Activated CD4-positive, CD25-positive, alpha-beta regulatory T cell treated with anti-CD3 and anti-CD28 coated beads, Interleukin-2, amount 50 U/mL, for 72 hours (primary cell): Measurements from ENCODE around the gene SYS1.

ENCODE experiments used
- DNase-seq: peaks from one replicate; pipeline ENCODE4 v3.0.0; 2021

SYS1 gene

DNA sequence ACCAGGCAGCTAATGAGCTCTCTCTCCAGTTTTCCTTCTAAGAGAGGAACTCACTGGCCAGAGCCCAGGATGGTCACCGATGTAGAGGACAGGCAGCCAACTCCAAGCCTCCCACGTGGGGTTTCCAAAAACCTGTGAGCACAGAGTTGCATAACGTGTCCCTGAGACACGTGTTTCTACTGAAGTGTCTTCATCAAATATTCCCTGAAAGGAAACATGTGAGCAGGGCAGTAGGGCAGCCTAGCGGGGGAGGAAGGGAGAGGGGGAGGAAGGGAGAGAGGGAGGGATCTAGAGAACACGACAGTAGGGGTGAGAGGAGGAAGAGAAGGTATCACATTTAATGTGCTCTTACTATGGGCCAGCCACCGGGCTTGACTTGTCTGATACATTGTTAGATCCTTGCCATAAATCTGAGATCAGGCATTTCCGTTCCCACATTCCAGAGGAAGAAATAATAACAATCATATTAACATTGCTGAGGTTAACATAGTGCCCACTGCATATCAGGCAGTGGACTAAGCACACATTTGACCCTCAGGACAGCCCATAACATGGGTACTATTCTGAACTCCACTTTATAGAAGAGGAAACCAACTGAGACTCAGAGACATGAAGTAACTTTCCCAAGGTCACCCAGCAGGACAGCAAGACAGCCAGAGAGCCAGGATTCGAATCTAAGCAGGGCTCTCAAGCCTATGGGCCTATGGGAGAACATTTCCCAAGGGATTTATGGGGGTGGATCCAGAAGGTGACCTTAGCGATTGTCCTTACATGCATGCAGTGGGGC lies 4.5 kb upstream of the SYS1 start:
- no peak for DNase-seq

DNA sequence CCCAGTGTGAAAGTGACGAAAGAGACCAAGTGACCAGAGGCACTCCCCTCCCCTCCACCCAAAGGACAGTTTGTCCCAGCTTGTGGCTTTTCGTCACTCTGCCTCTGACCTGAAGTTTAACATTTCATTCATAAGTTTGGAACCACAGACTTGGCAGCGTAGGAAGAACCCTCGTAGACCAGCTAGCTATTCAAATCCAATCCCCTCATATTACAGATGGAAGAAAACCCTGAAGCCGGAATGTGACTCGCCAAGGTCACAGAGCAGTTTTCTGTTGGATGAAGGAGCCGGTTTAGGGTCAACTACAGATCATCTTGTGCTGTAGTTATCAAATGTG lies 3.9 kb upstream of the SYS1 start:
- DNase-seq = no peak

DNA sequence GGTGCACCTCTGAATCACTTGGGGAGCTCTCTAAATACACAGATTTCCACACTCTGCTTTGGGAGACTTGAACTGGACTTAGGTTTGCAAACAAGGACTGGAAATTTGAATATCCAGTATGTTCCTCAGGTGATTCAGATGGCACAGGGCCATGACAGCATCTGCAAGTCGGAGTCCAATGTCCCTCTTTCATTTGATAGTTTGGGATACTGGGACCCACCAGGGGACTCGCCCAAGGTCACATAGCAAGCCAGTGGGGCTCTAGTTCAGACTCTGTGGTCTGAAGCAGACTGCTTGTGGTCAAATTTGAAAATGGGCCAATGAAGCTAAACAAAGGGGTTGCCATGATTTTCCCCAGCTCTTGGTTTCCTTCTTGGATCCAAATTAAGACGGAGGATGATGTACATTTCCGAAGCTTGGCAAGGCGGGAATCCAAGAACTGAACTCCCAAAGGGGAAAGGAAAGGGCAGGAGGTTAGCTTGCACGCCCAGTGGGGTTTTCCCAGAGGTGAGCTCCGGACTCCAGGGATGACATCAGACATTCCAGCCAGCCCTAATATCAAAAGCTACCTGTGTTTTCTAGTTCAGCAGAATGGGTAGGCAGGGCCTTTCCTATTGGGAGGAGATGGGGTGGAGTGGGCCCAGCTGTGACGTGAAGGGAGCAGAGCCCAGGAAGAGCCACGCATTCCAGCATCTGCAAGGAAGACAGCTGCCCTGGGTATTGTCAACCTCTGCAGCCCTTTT lies 3.4 kb upstream of the SYS1 start:
- no peak for DNase-seq

DNA sequence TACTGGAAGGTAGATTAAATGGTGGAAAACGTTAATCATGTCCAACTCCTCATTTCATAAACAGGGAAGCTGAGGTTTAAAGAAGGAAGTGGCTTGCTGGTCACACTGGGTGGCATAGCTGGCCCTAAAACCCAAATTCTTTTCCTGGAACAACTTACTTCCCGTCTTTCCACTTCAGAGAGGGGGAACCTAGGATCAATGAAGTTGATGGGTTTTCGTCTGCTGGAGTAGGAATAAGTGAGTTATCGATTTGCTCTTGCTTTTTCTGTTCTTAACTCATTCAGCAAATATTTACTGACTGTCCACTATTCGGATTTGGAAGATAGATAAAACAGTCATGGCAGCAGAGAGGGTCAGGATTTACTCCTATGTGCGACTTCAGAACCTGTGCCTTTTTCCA lies 1.2 kb upstream of the SYS1 start:
- DNase-seq = no peak

DNA sequence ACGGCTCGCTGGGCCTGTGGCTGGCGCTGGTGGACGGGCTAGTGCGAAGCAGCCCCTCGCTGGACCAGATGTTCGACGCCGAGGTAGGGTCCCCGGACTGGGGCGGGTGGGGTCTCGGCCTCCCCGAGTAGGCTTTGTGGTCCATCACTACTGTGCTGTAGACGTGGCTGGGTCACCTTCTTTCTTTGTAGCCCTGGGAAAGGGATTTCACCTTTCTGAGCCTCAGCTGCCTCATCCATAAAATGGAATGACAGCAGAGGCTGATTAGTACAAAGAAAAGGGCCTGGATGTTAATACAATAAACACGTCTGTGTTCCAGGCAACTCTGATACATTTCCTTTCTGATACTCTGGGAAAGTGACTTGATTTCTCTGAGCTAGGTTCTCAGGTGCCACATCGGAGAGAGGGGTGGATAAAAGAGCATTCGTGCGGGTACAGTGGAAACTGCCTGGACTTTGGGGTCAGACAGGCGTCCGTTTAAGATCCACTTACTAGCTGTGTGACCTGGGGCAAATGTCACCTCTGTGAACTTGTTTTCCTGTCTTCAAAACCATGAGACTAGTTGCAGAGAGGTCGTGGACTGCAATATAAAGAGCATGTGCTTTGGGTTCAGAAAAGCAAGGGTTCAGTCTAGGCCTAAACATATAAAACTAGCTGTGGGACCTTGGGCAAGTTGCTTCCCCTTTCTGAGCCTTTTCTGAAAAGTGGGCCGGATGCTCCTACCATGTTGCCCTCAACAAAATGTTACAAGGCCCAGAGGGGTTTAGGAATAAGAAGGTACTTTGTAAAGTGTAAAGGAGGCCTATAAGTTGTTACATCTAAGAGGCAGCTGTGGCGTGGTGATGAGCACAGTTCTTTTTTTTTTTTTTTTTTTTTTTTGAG lies 896 bp downstream of the SYS1 start:
- DNase-seq = peak; percentile 13

DNA sequence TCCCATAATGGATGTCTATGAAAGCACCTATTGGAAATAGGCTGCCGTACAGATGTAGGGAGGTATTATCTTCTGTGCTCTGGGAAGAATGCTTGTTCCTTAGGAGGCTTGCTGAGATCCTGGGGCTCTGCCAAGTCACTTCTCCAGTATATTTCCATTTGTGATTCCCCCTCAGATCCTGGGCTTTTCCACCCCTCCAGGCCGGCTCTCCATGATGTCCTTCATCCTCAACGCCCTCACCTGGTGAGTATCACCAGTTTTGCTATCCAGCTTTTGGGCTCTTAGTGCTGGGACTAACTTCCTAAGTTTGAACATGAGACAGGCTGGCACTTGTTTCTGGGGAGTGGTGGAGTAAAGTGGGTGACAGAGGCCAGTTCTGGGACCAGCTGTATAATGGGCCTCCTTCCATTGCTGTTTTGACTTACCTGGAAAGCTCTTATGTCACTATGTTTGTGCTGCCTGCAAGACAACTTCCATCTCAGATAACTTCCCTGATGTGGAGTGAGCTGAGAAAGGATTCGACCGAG lies 2.6 kb downstream of the SYS1 start:
- DNase-seq = peak; percentile 8

DNA sequence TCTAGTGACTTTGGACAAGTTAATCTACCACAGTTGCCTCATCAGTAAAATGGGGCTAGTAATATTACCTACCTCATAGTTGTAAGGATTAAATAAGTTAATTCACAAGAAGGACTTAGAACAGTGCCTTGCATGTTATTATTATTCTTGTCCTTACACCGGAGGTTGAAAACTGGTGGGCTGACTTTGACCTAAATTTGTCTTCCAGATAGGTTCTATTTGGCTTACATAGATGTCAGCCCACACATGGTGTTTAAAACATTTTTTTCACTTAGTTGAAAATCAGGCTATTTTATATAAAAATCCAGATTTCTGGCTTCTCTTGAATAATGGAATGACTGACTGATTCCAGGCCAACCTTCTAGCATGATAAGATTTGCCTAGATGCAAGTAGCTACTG lies 3.2 kb downstream of the SYS1 start:
- no peak for DNase-seq

DNA sequence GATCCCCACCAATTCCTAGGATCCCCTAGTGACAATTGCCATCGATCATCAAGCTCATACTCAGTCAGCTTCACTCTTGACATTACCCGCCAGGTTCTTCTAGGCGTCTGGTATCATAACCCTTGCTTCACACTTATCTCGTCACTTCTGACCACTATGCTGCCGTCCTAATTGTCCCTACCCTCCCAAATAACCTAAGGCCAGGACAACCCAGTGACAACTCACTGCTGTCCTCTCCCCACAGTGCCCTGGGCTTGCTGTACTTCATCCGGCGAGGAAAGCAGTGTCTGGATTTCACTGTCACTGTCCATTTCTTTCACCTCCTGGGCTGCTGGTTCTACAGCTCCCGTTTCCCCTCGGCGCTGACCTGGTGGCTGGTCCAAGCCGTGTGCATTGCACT lies 3.7 kb downstream of the SYS1 start:
- DNase-seq = no peak

DNA sequence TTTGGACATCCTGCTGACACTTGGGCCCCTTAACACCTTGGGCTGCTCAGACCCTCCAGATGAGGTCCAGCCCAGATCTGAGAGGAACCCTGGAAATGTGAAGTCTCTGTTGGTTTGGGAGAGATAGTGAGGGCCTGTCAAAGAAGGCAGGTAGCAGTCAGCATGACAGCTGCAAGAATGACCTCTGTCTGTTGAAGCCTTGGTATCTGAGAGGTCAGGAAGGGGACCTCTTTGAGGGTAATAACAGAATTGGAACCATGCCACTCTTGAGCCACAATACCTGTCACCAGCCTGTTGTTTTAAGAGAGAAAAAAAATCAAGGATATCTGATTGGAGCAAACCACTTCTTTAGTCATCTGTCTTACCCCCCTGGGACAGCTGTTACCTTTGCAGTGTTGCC lies 4.2 kb downstream of the SYS1 start:
- no peak for DNase-seq

DNA sequence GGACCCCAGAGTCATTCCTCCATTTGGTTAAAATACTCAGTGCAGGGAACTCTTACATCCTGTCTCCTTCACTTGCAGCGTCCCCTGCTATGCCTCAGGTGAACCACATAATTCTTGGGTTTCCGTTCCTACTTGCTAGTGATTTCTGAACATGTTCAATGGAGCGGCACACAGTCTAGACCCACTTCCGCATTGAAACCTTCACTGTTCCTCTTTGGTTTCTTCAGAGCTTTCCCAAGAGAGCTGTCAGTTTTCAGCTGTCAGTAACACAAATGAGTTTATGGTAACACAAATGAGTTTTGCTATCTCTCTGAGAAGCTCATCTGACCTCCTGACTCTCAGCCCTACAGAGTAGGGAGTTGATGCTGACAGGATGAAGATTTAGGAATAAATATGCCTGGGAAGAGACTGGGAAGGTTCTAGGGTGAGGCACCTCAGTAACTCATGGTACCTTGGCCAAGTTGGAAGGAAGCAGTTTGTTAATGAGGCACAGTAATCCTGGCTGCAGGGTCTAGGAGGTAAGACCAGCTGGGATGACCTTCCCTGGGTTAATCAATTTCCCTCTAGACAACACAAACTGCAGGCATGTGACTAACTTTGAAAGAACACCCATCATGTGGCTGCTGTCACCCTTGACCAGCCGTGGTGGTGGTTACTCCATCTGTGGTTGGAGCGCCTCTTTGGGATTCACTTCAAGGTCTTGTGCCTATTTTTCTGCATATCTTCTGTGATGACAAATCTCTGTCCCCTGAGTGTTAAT lies 5.4 kb downstream of the SYS1 start:
- no peak for DNase-seq

DNA sequence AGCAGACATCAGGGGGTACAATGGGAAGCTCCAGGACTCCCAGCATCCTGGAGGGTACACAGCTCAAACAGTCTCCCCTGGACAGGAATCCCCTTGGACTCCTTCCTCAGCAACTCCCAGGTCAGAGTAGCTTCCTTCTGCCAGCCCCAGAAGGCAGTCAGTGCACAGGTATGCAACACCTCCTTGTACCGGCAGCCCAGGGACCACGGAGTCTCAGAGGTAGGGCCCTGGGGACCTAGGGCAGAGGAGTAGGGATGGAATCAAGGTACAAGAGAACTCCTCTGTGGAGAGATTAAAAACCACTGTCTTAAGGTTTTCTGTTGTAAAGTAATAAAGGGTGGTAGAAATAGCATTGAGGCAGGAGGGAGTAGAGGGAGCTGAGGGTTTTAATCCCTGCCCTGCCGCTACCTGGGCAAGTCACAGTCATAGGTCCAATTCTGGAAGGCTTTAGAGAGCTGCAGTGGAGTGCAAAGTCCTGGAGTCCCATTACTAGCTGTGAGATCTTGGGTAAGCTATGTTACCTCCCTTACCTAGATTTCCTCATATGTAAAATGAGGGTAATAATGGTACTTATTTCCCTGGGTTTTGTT lies 7.7 kb downstream of the SYS1 start:
- DNase-seq = no peak

DNA sequence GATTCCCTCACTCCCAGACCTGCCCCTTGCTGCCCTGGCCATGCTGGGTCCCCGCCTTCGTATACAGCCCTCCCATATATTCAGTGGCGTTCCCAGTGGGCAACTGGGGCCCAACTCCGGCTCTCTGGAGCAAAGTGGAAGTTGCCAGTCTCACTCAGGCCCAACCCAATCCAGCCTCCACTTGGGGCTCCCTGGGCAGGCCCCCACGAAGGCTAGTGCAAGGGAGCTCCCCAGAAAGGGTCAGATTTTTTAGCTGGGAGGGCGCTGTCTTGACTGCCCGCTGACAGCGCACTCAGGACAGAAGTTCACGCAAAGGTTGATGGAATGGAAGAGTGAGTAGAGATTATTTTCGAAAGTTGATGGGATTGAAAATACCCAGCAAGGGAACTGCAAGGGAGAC lies 9.3 kb downstream of the SYS1 start:
- no peak for DNase-seq

DNA sequence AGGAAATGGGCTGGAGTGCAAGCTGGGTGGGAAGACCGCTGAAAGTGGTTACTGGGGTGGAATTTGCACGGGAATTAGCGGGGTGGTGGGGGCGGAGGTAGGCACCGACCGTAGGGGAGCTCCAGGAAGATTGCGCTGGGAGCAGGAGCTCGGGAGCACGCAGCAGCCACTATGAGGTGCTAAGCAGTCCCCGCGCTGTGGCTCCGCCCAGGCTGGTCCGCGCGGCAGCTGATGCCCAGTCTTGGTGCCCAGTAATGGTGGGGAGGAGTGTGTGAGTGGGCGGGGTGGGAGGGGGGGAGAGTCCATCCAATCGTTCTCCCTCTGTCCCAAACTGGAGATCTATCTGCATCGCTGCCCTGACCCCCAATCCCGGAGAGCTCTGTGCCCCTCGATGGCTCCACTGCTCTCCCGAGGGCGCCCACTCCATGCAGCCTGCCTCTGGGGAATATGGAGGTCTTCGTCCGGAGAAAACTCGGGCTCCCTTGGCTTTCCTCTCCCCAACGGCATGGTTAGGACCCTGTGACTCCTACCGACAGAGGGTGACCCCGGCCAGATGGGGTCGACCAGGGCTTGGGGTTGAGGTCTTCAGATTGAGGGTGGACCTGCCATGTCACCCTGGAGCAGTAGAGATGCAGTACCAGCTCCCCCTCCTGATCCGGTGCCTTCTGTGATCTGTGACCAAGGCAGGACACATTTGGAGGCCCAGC lies 9.8 kb downstream of the SYS1 start:
- DNase-seq = no peak

DNA sequence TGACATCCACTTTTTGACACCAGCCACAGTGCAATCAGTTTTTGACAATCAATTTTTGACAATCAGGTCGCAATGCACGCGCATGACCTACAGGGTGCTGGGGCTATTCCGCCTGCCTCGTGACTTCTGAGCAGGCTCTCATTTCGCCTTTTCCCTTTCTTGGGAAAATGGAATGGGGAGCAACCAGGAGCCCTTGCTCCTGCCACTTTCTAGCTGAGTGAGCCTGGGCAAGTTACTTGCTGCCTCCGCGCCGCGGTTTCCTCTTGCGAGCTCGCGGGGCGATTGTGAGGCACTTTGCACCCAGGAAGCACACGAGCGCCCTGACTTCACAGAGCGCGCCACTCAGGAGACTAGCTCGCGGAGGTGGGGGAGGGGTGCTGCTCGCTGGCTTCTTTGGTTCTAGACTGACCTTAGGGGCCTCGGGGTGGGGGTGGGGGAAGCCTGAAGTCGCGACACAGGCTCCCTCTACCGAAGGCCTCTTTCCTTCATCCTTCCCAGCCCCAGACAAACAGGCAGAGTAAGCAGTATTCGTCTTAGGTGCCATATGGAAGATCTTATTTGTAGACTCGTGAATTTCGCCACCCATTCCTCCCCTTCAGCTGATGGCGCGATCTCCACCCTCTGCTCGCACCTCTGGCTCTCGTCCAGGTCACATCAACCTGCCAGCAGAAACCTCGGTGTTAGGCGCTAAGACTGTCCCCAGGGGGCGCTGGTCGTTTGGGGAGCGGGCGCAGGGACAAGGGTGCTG lies 10.6 kb downstream of the SYS1 start:
- peak; percentile 90 for DNase-seq

DNA sequence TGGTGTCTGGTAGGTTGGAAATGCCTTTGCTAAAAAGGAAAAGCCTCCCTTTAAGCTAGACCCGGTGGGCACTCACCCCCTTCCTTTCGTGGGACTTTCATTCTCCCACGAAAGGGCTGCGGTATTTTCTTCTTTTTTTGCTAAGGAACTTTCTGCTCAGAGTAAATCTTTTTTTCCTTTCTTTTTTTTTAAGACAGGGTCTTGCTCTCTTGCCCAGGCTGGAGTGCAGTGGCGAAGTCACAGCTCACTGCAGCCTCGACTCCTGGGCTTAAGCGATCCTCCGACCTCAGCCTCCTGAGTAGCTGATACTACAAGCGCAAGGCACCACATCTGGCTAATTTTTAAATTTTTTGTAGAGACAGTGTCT lies 11.1 kb downstream of the SYS1 start:
- no peak for DNase-seq

DNA sequence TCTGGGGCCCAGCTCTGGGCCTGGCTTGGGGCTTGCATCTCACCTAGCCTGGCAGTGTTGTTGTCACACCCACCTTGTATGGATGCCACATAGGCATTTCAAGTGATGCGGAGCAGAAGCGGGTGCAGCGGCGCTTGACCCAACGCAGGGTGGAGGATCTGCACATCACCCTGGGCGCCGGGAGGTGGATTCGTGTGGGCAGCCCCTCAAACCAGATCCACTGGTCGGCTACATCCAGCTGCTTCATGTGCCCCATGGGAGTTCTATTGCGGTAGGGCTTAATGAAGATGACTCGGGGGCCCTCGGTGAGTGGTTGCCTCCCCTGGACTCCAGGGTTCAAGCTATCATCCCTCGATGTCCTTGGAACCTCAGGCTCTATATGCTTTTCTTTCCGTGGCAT lies 12.0 kb downstream of the SYS1 start:
- DNase-seq = no peak

DNA sequence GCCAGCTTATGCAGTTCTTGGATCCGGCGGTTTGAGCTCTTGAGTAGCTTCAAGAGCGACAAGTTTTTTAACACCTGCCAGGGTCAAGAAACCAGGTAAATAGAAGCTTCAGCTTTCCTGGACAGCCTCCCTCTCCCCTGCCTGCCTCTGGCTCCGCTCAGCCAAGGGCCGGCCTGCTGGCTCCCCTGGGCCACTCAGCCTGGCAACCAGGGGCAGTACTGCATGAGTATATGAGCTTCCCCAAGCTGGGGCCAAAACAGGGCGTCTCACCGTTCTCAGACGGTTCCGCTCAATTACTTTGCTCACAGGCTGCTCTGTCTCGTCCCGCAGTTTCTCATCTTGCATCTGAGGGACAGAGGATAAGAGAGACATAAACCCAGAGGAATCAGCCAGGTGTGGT lies 14.3 kb downstream of the SYS1 start:
- DNase-seq = no peak

DNA sequence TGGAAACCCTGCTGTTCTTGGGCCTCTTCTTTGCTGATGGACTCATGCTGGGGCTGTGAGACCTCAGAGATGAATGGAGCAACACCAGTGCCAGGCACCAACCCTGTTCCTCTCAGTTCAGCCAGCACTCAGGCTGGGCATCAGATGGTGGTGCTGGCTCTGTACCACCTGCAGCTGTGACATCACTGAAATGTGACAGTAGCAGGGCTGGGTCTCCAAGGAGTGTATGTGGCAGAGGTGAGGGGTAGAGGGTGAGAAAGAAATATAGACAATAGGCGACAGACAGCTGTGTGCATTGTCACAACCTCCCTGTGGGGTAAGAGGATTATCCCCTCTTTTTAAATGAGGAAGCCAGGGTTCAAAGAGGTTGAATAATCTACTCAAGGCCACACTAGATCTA lies 15.2 kb downstream of the SYS1 start, which contains the start of gene TP53TG5:
Gene TP53TG5 (minus strand): TSS at position 135 of the 400 bp plus-strand sequence. CDS start 89 bp downstream, at position 46.
- DNase-seq = no peak

DNA sequence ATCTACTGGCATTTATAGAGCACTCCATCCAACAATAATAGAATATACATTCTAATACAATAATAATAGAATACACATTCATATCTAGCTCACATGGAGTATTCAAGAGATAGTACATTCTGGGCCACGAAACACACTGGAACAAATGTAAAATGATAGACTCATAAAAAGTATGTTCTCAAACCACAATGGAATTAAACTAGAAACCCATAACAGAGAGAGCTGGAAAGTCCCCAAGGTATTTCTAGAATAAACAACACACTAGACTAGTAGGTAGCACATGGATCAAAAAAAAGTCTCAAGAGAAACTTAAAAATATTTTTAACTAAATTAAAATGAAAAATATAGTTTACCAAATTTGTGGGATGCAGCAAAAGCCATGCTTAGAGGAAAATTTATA lies 24.3 kb downstream of the SYS1 start:
- DNase-seq = no peak

DNA sequence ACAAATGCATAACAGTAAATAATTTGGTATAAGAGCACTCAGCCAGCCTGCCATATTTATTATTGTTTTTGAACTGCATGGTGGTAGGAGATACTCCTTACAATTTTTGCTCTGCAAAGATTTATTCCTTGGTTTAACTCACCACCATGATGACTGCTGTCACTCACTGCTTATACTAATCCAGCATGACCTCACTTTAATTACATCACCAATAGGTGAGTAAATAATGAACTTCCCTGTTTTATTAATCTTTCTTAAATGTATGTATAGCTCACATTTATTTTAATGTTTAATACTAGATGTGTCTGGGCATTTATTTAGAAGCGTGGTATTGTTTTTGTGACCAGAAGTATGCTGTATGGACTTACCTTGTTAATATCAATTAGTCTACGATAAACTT lies 28.0 kb downstream of the SYS1 start:
- DNase-seq = no peak

DNA sequence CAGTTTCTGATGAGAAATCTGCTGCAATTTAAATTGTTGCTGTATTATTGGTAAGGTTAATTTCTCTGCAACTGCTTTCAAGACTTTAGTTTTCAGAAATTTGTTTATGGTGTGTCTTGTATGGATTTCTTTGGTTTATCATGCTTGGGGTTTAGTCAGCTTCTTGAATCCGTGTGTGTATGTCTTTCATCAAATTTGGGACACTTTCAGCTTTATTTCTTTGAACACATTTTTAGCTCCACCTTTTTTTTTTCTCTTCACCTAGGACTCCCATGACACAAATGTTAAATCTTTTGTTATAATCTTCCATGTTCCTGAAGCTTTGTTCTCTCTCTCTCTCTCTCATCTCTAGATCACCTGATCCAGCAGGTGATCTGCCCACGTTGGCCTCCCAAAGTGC lies 28.6 kb downstream of the SYS1 start:
- DNase-seq = no peak
